Effector memory CD4-positive, alpha-beta T cell (primary cell): ENCODE data around the gene GHR.

Experiments
- DNase-seq, 3 donors: peaks; one replicate each; pipeline ENCODE4 v3.0.0-alpha.2; 2020
- H3K27ac ChIP-seq: 2 replicates; pipeline ENCODE4 v1.7.0; 2013; ENCODE audit warnings: mild to moderate bottlenecking, low read length, moderate library complexity; ENCODE audit not compliant: insufficient read depth, poor library complexity, severe bottlenecking
- H3K27me3 ChIP-seq: replicated peaks from 2 replicates; pipeline ENCODE4 v1.7.0; 2013; ENCODE audit warnings: mild to moderate bottlenecking, low read length; ENCODE audit not compliant: insufficient read depth, control insufficient read depth, poor library complexity, severe bottlenecking
- H3K36me3 ChIP-seq: 2 replicates; pipeline ENCODE4 v1.7.0; 2013; ENCODE audit warnings: mild to moderate bottlenecking, low read length, moderate library complexity; ENCODE audit not compliant: control insufficient read depth, insufficient read depth
- H3K4me1 ChIP-seq: 2 replicates; pipeline ENCODE4 v1.7.0; 2013; ENCODE audit warnings: low read length, mild to moderate bottlenecking; ENCODE audit not compliant: control insufficient read depth, insufficient read depth, poor library complexity, severe bottlenecking
- H3K4me3 ChIP-seq: 2 replicates; pipeline ENCODE4 v1.7.0; 2013; ENCODE audit warnings: low read length, low read depth, mild to moderate bottlenecking; ENCODE audit not compliant: insufficient read depth, poor library complexity, severe bottlenecking
- H3K9me3 ChIP-seq: 2 replicates; pipeline ENCODE4 v1.7.0; 2013; ENCODE audit warnings: mild to moderate bottlenecking, low read length, moderate library complexity; ENCODE audit not compliant: control insufficient read depth

GHR gene

DNA sequence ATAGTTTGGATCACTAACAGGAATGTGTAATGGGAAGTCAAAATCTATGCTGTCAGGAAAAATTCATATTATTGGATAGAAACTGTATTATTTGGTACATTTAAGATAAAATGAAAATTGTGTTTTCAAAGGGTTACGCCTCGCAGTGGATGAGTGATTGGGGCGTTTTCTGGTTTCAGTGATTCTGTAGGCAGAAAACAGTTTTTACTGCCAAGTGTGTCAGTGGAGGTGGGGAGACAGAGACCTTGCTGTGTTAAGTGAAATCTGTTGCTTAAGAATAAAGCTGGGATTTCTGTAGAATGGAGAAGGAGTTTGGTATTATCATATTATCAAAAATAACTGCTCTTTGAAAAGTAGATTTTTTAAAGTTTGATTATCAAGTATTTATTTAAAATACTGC is 69.7 kb downstream of the GHR start:
- DNase-seq = no peak
- H3K36me3 ChIP-seq = no peaks in the 10 kb centered on the region
- H3K27ac ChIP-seq = no peak overlapping the region
- H3K9me3 ChIP-seq = no peaks in the 10 kb centered on the region
- H3K27me3 ChIP-seq = no peaks in the 10 kb centered on the region
- H3K4me1 ChIP-seq = no peaks in the 10 kb centered on the region
- no peak overlapping the region for H3K4me3 ChIP-seq

DNA sequence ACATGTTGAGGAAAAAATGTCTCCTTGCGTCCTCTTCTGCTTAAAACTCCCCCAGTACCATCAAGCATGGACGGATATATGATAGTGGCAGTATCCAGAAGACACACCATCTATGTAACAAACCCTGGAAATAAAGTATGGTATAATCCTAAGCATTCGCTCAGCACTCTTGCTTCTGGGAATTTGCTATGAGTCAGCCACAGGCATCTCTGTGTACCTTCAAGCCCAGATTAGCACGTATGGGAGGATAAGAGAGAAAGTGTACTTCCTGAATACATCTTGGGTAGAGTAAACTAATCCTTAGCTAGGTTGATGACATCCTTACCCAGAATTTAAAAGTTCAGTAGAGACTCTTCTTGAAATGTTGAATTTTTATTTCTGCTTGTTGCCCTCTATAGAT is 71.2 kb downstream of the GHR start:
- no peak for DNase-seq

DNA sequence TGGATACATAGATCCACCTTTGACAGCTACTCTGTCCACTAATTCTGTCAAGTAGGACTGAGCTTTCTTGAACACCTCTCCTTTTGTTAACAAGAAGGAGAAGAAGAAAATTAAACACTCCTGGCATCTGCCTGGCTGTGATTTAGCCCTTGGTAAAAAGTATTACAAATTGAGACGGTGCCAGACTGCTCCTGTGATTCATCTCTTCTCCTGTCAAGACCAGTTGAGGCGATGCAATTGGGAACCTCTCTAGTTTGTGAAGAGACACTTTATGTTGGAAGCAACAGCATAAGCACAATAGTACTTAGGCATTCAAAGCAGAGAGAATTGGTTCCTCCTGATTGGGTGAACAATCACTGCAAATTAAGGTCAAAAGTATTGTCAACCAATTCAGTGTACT is 72.7 kb downstream of the GHR start:
- Histone ChIP-seq H3K4me3 (no peak overlapping the region), H3K27me3 (no peaks in the 10 kb centered on the region), H3K4me1 (no peaks in the 10 kb centered on the region), H3K9me3 (no peaks in the 10 kb centered on the region), H3K36me3 (no peaks in the 10 kb centered on the region), H3K27ac (no peak overlapping the region)
- DNase-seq = no peak

More for the DNA sequence above, 71.2 kb downstream of the GHR start:
- no peaks in the 10 kb centered on the region for H3K9me3 ChIP-seq
- no peak overlapping the region for H3K27ac ChIP-seq
- no peaks in the 10 kb centered on the region for H3K27me3 ChIP-seq
- no peak overlapping the region for H3K4me3 ChIP-seq
- no peaks in the 10 kb centered on the region for H3K36me3 ChIP-seq
- H3K4me1 ChIP-seq = no peaks in the 10 kb centered on the region

DNA sequence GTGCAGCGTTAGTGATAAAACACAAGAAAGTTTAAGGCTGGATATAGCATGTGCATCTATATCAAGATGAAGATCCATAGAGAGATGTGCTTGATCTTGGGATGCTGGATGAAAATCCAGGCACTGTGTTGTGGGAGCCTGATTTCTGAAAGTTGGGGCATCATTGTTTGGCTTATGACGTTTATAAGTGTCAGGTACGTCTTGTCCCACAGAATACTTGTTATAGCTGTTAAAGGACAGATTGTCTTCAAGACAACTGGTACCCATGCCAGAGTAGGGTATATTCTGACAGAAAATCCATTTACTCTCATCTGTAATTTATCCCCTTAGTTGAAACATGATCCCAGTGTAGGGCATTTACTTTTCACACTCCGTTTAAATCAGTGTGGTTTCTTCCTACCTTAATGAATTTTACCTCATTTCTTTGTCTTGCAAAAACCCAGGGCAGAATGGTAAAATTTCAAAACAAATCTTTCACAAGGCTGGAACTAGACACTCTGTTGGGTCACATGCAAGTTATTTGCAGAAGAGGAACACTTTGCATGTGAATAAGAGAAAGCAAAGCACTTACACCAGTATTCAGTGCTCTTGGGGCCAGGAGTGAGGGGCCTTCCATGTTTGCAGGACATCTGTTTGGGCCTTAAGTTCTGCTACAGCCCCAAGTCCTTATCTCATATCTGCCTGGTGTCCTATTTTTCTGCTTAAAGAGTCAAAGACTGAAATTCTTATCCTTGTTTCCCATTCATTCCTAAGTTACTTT is 73.3 kb downstream of the GHR start:
- DNase-seq = no peak
- Histone ChIP-seq H3K4me3 (no peak overlapping the region), H3K4me1 (no peaks in the 10 kb centered on the region), H3K36me3 (no peaks in the 10 kb centered on the region), H3K27me3 (no peaks in the 10 kb centered on the region), H3K27ac (no peak overlapping the region), H3K9me3 (no peaks in the 10 kb centered on the region)

DNA sequence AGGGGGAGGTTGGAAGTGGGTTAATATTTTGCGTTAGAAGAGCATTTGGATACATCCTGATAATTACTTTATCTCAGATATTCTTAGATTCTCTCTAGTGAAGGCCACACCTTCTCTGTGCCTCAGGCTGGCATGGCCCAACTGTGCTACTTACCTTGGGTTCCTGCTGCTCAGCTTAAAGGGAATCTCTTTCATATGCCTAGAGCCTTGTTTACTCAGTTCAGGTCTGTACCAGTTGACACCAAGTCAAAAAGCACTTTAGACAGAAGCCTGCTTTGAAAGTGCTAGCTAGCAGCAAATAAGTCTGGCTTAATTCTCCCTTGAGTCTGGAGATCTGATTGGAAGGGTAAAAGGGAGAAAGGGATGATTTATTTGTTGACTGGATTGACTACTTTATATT is 74.8 kb downstream of the GHR start:
- no peak overlapping the region for H3K27ac ChIP-seq
- no peaks in the 10 kb centered on the region for H3K27me3 ChIP-seq
- H3K36me3 ChIP-seq = no peaks in the 10 kb centered on the region
- H3K4me1 ChIP-seq = no peaks in the 10 kb centered on the region
- no peak overlapping the region for H3K4me3 ChIP-seq
- no peaks in the 10 kb centered on the region for H3K9me3 ChIP-seq
- no peak for DNase-seq

DNA sequence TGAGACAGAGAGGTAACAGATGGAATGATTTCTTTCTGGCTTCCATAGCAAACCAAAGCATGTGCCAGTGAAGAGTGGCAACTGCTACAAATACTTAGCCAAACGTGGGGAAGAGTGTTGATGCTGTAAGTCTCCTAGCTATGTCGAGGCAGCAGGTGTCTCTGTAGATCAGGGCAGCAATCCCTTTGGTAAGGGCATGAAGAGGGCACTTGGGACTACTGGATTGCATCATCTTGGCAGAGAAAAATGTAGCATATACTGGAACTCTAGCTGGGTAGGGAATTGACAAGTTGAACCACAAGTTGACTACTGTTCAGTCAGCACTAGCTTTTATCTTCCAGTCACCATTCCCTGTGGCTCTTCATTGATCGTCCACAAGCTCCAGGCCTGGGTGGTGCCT is 75.8 kb downstream of the GHR start:
- no peaks in the 10 kb centered on the region for H3K4me1 ChIP-seq
- no peak overlapping the region for H3K4me3 ChIP-seq
- no peak for DNase-seq
- H3K27ac ChIP-seq = no peak overlapping the region
- no peaks in the 10 kb centered on the region for H3K36me3 ChIP-seq
- no peaks in the 10 kb centered on the region for H3K27me3 ChIP-seq
- no peaks in the 10 kb centered on the region for H3K9me3 ChIP-seq

DNA sequence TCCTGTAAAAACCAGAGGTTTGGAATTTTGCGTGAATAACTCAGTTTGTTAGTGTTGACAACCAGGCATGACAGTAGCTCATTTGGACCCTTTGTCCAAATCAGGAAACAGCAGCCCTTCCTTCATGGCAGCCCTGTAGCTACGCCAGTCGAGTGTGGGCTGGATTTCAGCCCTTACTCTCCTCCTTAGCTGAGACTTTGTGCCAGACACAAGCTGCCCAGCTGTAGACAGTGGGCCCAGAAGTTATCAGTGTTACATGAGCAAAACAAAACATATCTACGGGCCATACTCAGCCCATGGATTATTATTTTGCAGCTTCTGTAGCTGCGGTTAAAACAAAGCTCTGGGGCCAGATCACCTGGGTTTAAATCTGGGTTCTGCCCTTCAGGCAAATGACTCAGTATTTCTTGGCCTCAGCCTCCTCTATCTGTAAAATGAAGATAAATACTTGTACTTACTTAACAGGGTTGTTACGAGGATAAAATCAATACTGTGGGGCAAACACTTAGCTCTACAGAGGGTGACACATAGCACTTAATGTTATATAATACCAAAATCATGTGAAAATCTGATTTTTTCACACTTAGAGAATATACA is 76.9 kb downstream of the GHR start:
- Histone ChIP-seq H3K27ac (no peak overlapping the region), H3K9me3 (no peaks in the 10 kb centered on the region), H3K4me1 (no peaks in the 10 kb centered on the region), H3K4me3 (no peak overlapping the region), H3K36me3 (no peaks in the 10 kb centered on the region), H3K27me3 (no peaks in the 10 kb centered on the region)
- no peak for DNase-seq

DNA sequence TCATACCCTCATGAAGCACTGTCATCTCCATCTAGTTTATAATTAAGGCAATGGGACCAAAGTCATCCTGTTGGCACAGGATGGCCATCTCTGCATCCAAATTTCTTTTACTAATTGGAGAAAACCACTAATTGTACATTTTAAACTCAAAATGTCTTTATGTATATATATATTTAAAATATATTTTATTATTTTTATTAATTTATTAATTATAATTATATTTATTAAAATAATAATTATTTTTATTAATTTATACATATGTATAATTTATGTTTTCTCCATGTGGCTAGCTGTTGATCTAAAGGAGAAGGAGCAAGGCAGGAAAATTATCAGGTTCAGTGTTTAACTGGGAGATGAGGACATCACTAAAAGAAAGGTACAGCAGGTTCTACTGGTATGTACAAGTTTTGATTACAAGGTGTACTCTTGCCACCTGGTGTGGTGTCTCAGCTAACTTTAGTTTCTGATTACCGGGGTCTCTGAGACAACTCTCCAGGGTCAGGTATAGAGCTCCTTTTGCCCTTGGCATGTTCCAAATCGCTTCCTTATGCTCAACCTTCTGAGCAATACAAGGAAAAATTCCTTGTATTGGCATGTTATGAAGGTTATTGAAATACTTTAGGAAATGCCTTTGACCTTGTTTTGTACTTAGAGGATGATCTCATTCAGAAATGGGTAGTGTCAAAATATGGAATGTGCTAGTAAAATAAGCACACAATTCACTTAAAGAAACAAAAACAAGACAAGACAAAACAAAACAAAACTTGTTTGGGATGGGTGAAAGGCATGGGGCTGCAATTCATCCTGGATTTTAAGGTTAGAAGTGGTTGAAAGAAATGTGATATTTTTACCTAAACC is 79.6 kb downstream of the GHR start:
- H3K36me3 ChIP-seq = no peaks in the 10 kb centered on the region
- no peak for DNase-seq
- no peak overlapping the region for H3K4me3 ChIP-seq
- no peak overlapping the region for H3K27ac ChIP-seq
- H3K4me1 ChIP-seq = no peaks in the 10 kb centered on the region
- H3K9me3 ChIP-seq = no peaks in the 10 kb centered on the region
- H3K27me3 ChIP-seq = no peaks in the 10 kb centered on the region

DNA sequence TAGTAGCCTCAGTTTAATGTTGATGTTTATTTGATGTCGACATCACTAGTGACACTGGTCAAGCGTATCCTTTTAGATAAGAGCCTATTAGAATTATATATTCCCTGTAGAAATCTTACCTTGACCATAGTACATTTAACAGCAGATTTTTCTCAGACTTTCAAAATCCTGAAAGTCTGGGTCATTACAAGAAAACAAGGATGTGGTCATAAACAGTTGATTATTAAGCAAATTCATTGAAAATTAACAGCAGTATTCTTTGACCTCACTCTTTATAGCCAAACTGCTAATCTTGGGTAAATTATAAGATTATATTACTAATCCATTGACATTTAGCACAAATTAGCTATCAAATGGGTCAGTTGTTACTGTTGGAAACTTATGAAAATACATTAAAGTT is 83.4 kb downstream of the GHR start:
- no peak for DNase-seq
- H3K9me3 ChIP-seq = no peaks in the 10 kb centered on the region
- no peaks in the 10 kb centered on the region for H3K4me1 ChIP-seq

More for the DNA sequence above, 83.4 kb downstream of the GHR start:
- Histone ChIP-seq H3K36me3 (no peaks in the 10 kb centered on the region), H3K27me3 (no peaks in the 10 kb centered on the region), H3K27ac (no peak overlapping the region), H3K4me3 (no peak overlapping the region)
